Osteoblast (primary cell): ENCODE data around the gene ARSA. TPM values are rescaled to one million over a fixed set of nuclear protein-coding genes. Genes with fewer than 3 reads are reported as not detected.
A peak's percentile ranks its signal among the peaks of the same experiment; 100 is the strongest.

Experiments
- DNase-seq: peaks from one replicate; pipeline ENCODE4 v3.0.0; 2011; ENCODE audit warnings: low spot score, mixed read lengths; ENCODE audit not compliant: insufficient read length; ENCODE audit errors: missing footprints
- H2AFZ ChIP-seq: 2 replicates; pipeline ENCODE4 v1.6.0; 2011; ENCODE audit warnings: mild to moderate bottlenecking, low read length
- H3K27ac ChIP-seq: 2 replicates; pipeline ENCODE4 v1.5.1; 2011; ENCODE audit warnings: mild to moderate bottlenecking, low read depth, low read length, moderate library complexity
- H3K27me3 ChIP-seq: 2 replicates; pipeline ENCODE4 v1.6.0; 2012; ENCODE audit warnings: mild to moderate bottlenecking, control low read depth, inconsistent platforms, low read length, moderate library complexity; ENCODE audit not compliant: insufficient read depth
- H3K36me3 ChIP-seq: 2 replicates; pipeline ENCODE4 v1.5.1; 2011; ENCODE audit warnings: mild to moderate bottlenecking, low read length, control low read depth, moderate library complexity; ENCODE audit not compliant: insufficient read depth
- H3K4me1 ChIP-seq: 2 replicates; pipeline ENCODE4 v1.5.1; 2011; ENCODE audit warnings: mild to moderate bottlenecking, low read length, control low read depth, moderate library complexity; ENCODE audit not compliant: insufficient read depth
- H3K4me2 ChIP-seq: 2 replicates; pipeline ENCODE4 v1.6.0; 2011; ENCODE audit warnings: mild to moderate bottlenecking, low read length; ENCODE audit not compliant: insufficient read depth
- H3K4me3 ChIP-seq: fragments of 200-600 bp; sonication (generic); 3 replicates; pipeline ENCODE4 v1.5.1; 2012; ENCODE audit warnings: mild to moderate bottlenecking, low read length, inconsistent platforms; ENCODE audit not compliant: insufficient read depth
- H3K79me2 ChIP-seq: 2 replicates; pipeline ENCODE4 v1.6.0; 2012; ENCODE audit warnings: mild to moderate bottlenecking, low read length, control low read depth, inconsistent platforms; ENCODE audit not compliant: insufficient read depth
- H3K9me3 ChIP-seq: 2 replicates; pipeline ENCODE4 v1.5.1; 2011; ENCODE audit warnings: low read depth, low read length, control low read depth
- H4K20me1 ChIP-seq: 2 replicates; pipeline ENCODE4 v1.6.0; 2012; ENCODE audit warnings: mild to moderate bottlenecking, low read length, control low read depth; ENCODE audit not compliant: insufficient read depth
- total RNA-seq: library from RNA; depleted of rRNA; stranded (reverse); fragments of >200 nt; gene quantifications from 2 replicates; pipeline ENCODE4 v1.2.3, GENCODE V29; 2012
- TF ChIP-seq, protein P1 (sequence below): IDR thresholded peaks from 2 replicates; pipeline ENCODE4 v1.5.1; 2011; ENCODE audit warnings: mild to moderate bottlenecking, low read depth, low read length, moderate library complexity; ENCODE audit errors: extremely low read depth

Gene ARSA
- total RNA-seq, 1 donor, result 38.4 TPM

- Histone ChIP-seq H3K4me1 (no peaks in the 10 kb centered on the region), H2AFZ (no peak overlapping the region), H3K79me2 (no peaks in the 10 kb centered on the region), H3K27me3 (peaks cover 26% of the 10 kb centered on the region), H3K36me3 (no peaks in the 10 kb centered on the region), H4K20me1 (no peaks in the 10 kb centered on the region), H3K27ac (no peak overlapping the region), H3K4me2 (no peak overlapping the region), H3K4me3 (no peak overlapping the region), H3K9me3 (no peaks in the 10 kb centered on the region)
- TF ChIP-seq, protein P1, sequence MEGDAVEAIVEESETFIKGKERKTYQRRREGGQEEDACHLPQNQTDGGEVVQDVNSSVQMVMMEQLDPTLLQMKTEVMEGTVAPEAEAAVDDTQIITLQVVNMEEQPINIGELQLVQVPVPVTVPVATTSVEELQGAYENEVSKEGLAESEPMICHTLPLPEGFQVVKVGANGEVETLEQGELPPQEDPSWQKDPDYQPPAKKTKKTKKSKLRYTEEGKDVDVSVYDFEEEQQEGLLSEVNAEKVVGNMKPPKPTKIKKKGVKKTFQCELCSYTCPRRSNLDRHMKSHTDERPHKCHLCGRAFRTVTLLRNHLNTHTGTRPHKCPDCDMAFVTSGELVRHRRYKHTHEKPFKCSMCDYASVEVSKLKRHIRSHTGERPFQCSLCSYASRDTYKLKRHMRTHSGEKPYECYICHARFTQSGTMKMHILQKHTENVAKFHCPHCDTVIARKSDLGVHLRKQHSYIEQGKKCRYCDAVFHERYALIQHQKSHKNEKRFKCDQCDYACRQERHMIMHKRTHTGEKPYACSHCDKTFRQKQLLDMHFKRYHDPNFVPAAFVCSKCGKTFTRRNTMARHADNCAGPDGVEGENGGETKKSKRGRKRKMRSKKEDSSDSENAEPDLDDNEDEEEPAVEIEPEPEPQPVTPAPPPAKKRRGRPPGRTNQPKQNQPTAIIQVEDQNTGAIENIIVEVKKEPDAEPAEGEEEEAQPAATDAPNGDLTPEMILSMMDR, result no peak
- peak; percentile 80 for DNase-seq
Measured at GRCh38 chr22:50605002-50605612, 22.8 kb downstream of the ARSA start.

- Histone ChIP-seq H3K27me3 (peaks cover 32% of the 10 kb centered on the region), H3K27ac (no peak overlapping the region), H3K9me3 (no peaks in the 10 kb centered on the region), H3K4me1 (no peaks in the 10 kb centered on the region), H4K20me1 (peaks cover 4% of the 10 kb centered on the region), H3K4me2 (no peak overlapping the region), H2AFZ (no peak overlapping the region), H3K79me2 (no peaks in the 10 kb centered on the region), H3K36me3 (no peaks in the 10 kb centered on the region), H3K4me3 (no peak overlapping the region)
- peak; percentile 80 for DNase-seq
- TF ChIP-seq, protein P1, result no peak
Measured at GRCh38 chr22:50604256-50605001, 23.5 kb downstream of the ARSA start.

DNA sequence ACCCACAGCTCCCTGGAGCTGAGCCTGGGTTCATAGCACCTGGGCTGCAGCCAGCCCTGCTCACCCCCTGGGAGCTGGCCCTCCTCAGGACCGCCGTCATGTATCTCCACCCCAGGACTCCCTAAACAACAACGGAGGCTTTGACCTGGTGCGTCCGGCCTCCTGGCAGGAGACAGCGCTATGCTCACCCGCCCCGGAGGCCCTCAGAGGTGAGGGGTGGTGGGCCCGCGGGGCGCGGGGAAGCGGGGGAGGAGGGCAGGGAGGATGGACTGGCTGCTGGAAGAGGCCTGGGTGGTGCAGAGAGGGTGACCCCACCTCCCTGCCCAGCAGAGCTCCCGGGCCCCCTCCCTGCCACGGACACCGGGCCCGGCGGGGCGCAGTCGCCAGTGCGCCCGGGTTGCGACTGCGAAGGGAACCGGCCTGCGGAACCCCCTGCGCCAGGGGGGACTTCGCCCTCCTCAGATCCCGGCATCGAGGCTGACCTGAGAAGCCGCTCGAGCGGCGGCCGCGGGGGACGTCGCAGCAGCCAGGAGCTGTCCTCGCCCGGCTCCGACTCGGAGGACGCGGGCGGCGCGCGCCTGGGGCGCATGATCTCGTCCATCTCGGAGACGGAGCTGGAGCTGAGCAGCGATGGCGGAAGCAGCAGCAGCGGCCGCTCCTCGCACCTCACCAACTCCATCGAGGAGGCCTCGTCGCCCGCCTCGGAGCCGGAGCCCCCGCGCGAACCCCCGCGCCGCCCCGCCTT, 24.3 kb downstream of the ARSA start:
- DNase-seq, result peak; percentile 83
- TF ChIP-seq, protein P1, result no peak

DNA sequence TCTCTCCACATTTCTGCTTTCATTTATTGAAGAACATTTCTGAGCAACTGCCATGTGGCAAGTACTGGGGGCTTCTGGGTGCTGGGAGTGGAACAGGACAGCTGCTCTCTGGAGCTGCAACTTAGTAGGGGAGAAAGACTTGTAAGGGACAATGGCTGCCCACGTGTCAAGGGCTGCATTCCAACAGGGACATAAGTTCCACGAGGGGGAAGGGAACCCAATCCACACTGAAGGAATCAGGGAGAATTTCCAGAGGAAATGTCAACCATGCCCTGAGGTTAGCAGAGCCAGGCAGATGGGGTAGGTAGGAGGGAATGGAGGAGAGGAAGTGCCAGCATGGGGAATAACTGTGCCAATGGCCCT, 25.6 kb downstream of the ARSA start:
- no peaks in the 10 kb centered on the region for H3K4me1 ChIP-seq
- H3K4me3 ChIP-seq, result no peak overlapping the region
- H4K20me1 ChIP-seq, result peaks cover 4% of the 10 kb centered on the region
- no peaks in the 10 kb centered on the region for H3K79me2 ChIP-seq
- H2AFZ ChIP-seq, result no peak overlapping the region
- no peaks in the 10 kb centered on the region for H3K9me3 ChIP-seq
- no peak overlapping the region for H3K4me2 ChIP-seq
- no peaks in the 10 kb centered on the region for H3K36me3 ChIP-seq
- peaks cover 32% of the 10 kb centered on the region for H3K27me3 ChIP-seq
- DNase-seq, result peak; percentile 79
- TF ChIP-seq, protein P1, result no peak
- H3K27ac ChIP-seq, result no peak overlapping the region

More for the DNA sequence above, 24.3 kb downstream of the ARSA start:
- Histone ChIP-seq H3K4me3 (no peak overlapping the region), H3K4me1 (no peaks in the 10 kb centered on the region), H3K4me2 (no peak overlapping the region), H3K36me3 (no peaks in the 10 kb centered on the region), H3K79me2 (no peaks in the 10 kb centered on the region), H3K27me3 (peaks cover 32% of the 10 kb centered on the region), H3K9me3 (no peaks in the 10 kb centered on the region), H3K27ac (no peak overlapping the region), H4K20me1 (peaks cover 4% of the 10 kb centered on the region), H2AFZ (no peak overlapping the region)
